ENCODE data around the gene ME3.
"Not testable (repeated sequence)": the region's sequence is repeated elsewhere in the genome, so short reads cannot be mapped to it uniquely, and the experiment has no call there.

Gene ME3

GRCh38 chr11:86565801-86566312 is 106.6 kb downstream of the ME3 start:
- no peak overlapping the region for H3K4me3 ChIP-seq (ENCODE audit: low read depth, low read length)

- H3K4me3 ChIP-seq (ENCODE audit: low read depth, low read length): no peak overlapping the region
Observed at GRCh38 chr11:86565388-86565787, 107.0 kb downstream of the ME3 start.

DNA sequence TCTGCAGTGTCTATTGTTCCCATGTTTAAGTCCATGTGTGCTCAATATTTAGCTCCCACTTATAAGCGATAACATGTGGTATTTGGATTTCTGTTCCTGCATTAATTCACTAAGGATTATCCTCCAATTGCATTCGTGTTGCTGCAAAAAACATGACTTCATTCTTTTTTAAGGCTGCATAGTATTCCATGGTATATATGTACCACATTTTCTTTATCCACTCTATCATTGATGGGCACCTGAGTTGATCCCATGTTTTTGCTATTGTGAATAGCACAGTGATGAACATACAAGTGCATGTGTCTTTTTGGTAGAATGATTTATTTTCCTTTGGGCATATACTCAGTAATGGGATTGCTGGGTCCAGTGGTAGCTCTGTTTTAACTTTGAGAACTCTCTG is 109.6 kb downstream of the ME3 start:
- H3K4me3 ChIP-seq (ENCODE audit: low read depth, low read length): not testable (repeated sequence)

- no peak overlapping the region for H3K4me3 ChIP-seq (ENCODE audit: low read depth, low read length)
Observed at GRCh38 chr11:86559311-86559945, 113.0 kb downstream of the ME3 start.

DNA sequence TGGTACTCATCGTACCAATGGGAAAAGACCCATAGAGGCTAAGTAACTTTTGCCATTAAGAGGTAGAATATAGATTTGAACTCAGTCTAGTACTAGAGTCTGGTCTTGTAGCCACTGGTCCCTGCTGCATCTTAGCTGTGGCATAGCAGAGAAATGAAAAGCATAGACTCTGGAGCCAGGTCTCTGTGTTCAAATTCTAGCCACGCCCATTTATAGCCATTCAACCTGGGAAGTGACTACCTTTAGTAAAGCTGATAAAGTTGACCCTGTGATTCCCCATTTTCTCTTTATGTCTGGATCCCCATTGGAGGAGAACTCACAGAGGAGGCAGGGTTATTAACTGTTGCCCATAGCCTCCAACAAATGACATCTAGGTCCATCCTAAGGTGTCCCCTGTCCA is 113.6 kb downstream of the ME3 start:
- H3K4me3 ChIP-seq (ENCODE audit: low read depth, low read length): no peak overlapping the region

- no peak overlapping the region for H3K4me3 ChIP-seq (ENCODE audit: low read depth, low read length)
Observed at GRCh38 chr11:86558207-86558606, 114.2 kb downstream of the ME3 start.

DNA sequence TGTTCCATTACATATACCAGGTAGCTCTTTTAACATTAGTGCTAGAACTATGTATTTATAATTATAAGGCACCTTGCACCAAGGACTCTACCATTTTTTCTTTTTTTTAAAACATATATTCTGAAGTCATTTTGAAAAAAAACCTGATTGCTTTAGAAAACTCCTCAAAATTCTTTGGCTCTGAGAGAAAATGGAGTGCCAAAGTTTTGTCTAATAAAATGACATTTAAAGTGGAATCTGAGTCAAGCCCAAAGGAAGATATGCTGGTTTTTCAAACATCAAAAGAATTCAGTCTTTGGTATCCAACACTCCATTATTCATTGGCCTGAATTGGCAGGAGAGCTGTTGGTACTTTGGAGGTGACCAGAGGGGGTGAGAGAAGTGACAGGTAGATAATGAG is 116.5 kb downstream of the ME3 start:
- H3K4me3 ChIP-seq (ENCODE audit: low read depth, low read length): no peak overlapping the region

GRCh38 chr11:86555401-86555800 is 117.0 kb downstream of the ME3 start:
- no peak overlapping the region for H3K4me3 ChIP-seq (ENCODE audit: low read depth, low read length)

- no peak overlapping the region for H3K4me3 ChIP-seq (ENCODE audit: low read depth, low read length)
Observed at GRCh38 chr11:86553265-86553664, 119.2 kb downstream of the ME3 start.

DNA sequence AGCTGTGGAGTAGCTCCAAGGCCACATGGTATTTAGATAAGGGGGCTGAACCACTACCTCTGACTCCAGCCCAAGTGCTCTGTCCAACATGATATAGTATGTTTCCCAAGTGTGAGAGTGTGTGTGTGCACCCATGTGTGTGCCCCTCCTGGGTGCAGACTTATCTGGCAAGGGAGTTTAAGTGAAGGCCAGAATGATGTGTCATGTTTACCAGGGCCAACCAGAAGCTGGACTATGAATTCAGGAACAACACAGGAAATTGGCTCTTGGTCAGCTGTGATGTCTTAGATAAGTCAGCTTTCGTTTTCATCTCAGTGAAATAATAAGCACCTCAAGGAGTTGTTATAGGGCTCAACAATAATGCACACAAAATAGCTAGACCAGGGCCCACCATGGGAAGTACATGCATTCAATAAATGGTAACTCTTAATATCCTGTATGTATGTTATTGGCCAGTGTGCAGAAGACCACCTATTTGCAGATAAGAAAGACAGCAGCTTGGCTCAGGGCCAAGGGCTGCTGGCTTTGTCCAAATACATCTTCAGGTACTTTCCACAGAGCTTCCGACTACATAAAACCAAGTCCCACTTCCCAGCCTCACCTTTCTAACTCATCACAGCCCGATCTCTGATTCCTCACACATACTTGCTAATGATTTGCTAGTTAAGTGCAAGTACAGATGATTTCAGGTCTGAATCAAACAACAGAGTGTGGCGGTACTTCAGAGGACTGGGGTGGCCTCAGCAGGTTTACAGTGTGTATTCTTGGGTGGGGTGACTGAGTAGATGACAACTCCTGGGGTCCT is 120.9 kb downstream of the ME3 start:
- no peak overlapping the region for H3K4me3 ChIP-seq (ENCODE audit: low read depth, low read length)

- no peak overlapping the region for H3K4me3 ChIP-seq (ENCODE audit: low read depth, low read length)
Observed at GRCh38 chr11:86550757-86551156, 121.7 kb downstream of the ME3 start.

DNA sequence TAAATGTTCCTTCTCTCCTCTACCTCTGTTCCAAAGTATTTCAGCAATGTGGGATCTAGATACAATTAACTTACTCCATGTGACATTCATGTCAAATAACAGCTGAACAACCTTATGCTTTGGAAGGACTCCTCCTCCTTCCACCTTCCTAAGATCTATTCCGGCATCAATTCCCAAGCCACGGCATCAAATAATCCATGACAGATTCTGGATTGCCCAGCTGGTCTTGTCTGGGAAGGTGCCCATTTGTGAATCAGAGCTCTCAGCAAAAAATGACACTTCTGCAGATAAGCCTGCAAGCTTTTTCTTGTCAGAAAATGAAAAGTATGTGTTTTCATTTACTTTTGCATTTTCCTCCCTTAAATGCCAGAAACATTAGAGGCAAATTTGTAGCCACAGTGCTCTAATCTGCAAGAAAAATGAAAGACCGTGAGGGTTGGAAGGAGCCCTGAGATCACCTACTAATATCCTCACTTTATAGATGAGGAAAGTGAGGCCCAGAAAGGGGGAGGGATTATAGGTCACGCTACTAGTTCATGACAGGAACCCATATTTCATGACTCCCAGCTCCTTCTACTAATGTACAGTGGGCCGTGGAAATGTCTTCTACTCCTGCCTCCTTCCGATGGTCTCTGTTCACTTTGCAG is 124.0 kb downstream of the ME3 start:
- H3K4me3 ChIP-seq (ENCODE audit: low read depth, low read length): no peak overlapping the region

DNA sequence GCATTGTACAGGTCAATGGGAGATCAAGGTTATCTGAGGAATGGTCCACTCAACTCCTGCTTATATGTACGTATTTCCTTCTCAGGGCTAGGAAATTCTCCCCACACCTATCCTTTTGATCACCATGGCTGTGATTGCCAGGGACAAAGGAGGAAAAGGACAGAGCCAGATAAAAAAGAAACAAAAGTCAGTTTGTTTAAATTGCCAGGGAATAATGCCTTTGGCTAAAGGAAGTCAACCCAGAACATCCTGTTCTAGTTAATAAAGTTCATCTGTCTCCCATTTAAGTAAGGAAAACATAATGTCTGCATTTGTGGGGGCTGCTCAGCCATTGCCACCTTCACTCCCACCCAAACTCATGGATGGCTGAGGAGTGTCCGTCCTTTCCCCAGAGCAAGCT is 124.7 kb downstream of the ME3 start:
- no peak overlapping the region for H3K4me3 ChIP-seq (ENCODE audit: low read depth, low read length)

- not testable (repeated sequence) for H3K4me3 ChIP-seq (ENCODE audit: low read depth, low read length)
Observed at GRCh38 chr11:86541299-86541698, 131.1 kb downstream of the ME3 start.

GRCh38 chr11:86538223-86538548 is 134.2 kb downstream of the ME3 start:
- no peak overlapping the region for H3K4me3 ChIP-seq (ENCODE audit: low read depth, low read length)

DNA sequence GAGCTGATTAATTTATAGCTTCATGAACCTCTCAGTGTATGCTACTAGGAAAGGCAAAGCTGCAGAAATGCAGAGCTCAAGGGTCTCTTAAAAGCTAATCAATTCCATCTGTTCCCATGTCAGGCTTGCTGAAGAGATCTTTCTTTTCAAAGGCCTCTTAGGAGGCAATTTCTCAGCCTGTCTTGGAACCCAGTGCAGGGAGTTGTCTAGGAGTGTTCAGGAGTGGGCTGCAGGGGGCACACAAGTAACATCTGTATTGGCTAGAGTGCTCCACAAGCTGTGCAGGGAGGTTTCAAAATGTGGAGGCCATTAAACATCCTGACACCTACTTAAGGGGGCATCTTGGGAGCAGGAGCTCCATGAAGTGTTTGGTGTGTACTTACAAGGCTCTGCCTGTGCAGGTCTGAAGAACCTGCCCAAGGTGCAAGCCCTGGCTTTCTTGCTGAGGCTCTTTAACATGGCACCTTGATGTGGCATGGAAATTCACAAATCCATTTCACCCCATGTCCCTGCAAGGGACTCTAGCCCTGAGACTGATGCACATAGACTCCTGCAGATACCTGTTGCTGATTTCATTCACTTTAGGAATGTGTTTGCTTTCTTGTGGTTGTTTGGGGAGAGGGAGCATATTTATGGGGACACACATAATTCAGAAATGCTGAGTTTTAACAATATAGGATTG is 134.7 kb downstream of the ME3 start:
- no peak overlapping the region for H3K4me3 ChIP-seq (ENCODE audit: low read depth, low read length)

DNA sequence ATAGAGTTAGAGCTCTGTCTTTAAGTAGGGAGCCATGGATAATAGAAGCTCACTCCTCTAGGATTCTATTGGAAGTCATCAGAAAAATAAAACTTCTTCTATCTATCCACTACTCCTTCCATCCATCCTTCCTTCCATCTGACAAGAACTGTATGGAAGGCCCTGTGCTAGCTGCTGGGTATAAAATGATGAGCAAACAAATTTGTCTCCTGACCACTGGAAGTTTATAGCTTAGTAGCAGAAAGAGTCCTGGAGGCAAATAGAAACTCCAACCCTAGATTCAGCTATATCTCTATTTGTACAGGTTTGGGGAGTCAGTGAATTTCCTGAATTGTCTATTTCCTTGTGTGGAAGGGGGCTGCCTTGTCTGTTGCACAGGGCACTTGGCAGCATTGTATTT is 136.6 kb downstream of the ME3 start:
- no peak overlapping the region for H3K4me3 ChIP-seq (ENCODE audit: low read depth, low read length)

DNA sequence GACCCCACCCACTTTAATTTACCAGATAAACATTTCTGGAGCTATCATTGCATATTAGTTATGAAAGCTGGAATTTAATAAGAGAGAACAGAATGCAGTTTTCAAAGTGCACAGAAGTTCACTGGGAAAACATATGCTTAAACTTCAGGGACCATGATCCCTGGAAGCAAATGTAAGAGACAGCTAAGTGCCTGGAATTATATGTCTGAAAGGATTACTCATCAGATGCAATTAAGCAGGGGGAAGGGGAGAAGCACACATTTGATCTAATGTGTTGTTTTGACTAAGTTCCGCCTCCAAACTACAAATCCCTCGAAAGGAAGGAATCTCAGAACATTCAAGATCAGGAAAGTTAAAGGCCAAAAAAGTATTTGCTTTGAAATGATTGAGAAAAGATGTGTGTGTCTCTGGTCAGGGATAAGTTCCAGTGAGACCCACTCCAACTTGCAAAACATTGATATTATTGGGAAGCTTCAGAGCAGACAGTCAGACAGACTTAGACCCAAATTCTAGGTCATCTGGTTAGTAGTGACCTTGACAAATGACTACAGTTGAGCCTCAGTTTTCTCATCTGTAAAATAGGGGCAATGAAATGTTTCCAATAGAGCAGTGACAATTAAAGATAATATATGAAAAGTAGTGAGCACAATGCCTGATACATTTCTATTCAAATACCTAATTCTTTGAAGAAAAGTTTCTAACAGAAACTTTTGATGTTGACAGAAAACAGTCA is 147.6 kb downstream of the ME3 start:
- H3K4me3 ChIP-seq (ENCODE audit: low read depth, low read length): no peak overlapping the region

DNA sequence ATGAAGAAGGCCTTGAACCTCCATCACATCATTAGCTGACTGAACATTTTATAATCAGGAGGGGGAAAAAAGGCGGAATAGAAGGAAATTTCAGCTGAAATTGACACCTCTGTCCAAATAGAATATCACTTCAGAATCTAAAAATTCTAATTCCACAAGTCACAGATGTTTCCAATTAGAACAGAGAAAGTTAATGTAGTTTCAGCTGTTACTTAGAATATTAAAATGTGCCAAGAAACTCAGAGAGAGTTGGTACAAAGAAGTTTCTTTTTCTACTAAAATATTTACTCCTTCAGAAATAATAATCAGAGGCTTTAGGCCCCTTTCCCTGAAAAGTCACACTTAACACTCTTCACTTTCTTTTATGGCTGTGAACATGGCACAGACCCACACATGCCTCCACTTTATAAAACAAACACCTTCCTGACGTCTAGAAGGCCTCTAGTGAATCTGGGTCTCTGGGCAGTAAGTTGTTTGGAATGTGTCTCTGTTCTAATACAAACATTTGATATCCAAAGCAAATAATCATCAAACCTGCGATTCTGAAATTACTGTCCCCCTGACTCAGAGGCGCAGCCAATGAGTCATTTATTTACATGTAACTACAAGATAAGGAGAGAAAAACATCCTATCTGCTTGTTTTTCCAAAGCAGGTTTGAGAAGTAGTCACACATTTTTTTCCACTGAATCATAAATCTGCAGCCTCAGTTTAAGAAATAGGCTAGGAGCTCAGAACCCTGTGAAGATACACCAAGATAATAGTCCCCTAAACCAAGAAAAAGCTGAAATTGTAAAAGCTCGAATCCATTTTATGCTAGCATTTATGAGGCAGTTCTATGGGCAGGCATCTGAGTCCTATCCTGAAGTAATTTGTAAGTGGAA is 148.4 kb downstream of the ME3 start:
- no peak overlapping the region for H3K4me3 ChIP-seq (ENCODE audit: low read depth, low read length)

DNA sequence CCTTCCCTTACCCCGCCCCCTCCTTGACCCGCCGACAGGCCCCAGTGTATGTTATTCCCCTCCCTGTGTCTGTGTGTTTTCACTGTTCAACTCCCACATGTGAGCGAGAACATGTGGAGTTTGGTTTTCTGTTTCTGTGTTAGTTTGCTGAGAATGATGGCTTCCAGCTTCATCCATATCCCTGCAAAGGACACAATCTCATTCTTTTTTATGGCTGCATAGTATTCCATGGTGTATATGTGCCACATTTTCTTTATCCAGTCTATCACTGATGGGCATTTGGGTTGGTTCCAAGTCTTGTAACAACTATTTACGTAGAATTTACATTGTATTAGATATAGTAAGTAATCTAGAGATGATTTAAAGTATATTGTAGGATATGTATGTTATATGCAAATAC is 149.9 kb downstream of the ME3 start:
- not testable (repeated sequence) for H3K4me3 ChIP-seq (ENCODE audit: low read depth, low read length)

Data from iPS-11a (cell line).